C1 segment of cervical spinal cord (tissue), 14 donors: ENCODE measurements around the gene NCOA5.

ENCODE experiments used
- DNase-seq, 14 donors: peaks; one replicate each; lab custom pipeline; 2025; lab: John Stamatoyannopoulos, UW

The NCOA5 gene

DNA sequence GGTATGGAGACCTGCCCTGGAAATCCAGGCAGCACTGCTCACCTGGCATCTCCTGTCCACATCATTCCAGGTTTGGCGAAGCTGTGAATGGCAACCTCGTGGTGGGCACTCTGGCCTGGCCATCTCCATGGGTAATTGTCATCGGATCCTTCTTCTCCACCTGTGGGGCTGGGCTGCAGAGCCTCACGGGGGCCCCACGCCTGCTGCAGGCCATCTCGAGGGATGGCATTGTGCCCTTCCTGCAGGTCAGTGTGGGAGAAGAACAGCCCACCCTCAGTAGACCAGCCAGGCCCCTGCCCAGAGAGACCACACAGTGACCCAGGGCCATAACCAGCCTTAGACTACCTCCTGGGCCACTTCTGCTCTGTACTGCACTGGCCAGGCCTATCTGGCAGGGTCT, 44.9 kb downstream of the NCOA5 start:
- no peak for DNase-seq

DNA sequence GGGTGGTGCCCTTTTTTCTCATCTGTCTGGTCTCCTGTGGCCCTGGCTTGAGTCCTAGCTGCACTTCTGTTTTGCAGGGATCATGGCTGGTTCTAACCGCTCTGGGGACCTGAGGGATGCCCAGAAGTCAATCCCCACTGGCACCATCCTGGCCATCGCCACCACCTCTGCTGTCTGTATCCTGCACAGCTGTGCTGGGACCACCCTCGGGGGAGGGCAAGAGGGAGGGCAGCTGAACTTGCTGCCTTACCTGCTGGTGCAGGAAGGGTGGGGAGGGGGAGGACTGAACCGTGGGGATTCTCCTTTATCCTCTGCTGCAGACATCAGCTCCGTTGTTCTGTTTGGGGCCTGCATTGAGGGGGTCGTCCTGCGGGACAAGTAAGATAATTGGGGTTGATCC, 46.2 kb downstream of the NCOA5 start:
- DNase-seq, result no peak

GRCh38 chr20:46040902-46041535, 48.7 kb downstream of the NCOA5 start:
- DNase-seq, result peak in 2 of 14 donors; percentile 5 to 14

GRCh38 chr20:46037036-46037435, 52.7 kb downstream of the NCOA5 start:
- DNase-seq, result no peak

DNA sequence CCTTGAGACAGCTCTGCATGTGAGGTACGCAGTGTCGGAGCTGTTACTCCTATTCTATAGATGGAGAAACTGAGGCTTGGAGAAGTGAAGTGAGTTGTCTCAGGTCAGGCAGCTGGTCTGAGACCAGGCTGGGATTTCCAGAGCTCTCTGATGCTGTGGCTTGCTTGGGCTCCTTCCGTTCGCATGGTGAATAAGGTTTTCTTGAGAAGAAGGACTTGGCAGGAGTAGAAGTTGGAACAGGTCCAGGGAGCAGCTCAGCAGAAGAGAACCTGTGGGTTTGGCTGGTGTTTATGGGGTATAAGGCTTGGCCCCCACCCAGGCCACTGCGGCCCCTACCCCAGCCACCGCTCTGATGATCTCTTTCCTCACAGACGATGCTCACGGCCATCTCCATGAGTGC, 53.4 kb downstream of the NCOA5 start:
- no peak for DNase-seq

- DNase-seq, result no peak
Observed at GRCh38 chr20:46035713-46036112, 54.0 kb downstream of the NCOA5 start.

DNA sequence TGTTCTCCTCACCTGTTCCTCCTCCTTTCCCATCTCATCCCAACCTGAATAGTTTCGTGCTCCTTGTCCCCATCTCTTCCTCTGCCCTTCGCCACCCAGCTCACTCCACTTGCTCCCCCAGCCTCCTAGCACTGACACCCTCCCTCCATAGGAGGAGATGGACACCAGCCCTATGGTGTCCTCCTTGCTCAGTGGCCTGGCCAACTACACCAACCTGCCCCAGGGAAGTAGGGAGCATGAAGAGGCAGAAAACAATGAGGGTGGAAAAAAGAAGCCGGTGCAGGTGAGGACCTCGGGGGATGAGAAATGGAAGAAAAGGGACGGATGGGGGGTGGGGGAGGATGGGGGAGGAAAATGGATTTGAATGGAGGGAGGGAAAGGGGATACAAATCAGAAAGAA, 54.5 kb downstream of the NCOA5 start:
- DNase-seq, result no peak

GRCh38 chr20:46034039-46034438, 55.7 kb downstream of the NCOA5 start:
- no peak for DNase-seq

DNA sequence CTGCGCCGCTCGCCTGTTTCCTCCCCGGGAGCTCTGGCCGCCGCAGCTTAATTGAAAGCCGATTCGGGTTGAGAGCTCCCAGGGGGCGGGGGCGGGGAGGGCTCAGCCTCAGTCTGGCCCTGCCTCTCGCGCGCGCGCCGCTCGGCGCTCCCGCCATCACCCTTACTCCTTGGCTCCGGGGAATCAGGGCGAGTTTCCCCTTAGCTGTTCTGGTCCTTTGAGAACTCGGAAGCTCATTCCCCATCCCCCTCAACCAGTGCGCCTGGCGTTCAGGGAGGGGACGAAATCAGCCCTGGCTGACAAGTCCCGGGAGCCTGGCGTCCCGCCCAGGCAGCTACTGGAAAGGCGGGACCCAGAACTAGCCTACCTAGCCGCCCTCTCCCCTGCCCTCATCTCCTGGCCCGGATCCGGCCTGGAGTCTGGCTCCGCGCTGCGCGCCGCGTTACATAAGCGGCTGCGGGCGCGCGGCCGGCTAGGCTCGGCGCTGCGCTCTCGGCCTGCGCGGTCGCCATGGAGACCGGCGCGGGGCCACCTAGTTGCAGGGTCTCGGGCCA, 58.0 kb downstream of the NCOA5 start:
- DNase-seq, result peak in 4 of 14 donors; percentile 1 to 83 (median 16)

GRCh38 chr20:46031014-46031569, 58.7 kb downstream of the NCOA5 start:
- peak in 1 of 14 donors; percentile 43 for DNase-seq

- peak in 1 of 14 donors; percentile 49 for DNase-seq
Observed at GRCh38 chr20:46030284-46031013, 59.3 kb downstream of the NCOA5 start.

GRCh38 chr20:46028772-46029371, 60.9 kb downstream of the NCOA5 start, which contains the start of gene SLC12A5:
TSS of gene SLC12A5 (plus strand) at chr20:46029215. CDS start at chr20:46029345, 130 bp downstream.
- peak in 2 of 14 donors; percentile 18 to 82 for DNase-seq

DNA sequence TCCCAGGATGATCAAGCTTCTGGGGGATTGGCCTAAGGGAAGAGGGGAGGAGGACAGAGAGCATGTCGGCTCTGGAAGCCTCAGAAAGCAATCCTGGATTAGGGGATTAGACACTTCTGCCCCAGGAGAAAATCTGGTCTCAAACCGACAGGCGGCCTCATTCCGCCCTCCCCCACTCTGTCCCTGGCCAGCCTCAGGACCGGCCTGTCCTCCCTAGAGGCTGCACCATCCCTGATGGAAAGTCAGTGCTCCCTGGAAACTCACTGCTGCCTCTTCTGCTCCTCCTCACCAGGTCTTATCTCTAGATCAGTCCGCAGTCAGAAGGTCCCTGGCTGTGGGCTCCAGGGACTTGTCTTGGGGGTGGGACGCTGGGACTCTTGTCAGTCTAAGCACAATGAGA, 61.7 kb downstream of the NCOA5 start:
- DNase-seq, result peak in 1 of 14 donors; percentile 55

DNA sequence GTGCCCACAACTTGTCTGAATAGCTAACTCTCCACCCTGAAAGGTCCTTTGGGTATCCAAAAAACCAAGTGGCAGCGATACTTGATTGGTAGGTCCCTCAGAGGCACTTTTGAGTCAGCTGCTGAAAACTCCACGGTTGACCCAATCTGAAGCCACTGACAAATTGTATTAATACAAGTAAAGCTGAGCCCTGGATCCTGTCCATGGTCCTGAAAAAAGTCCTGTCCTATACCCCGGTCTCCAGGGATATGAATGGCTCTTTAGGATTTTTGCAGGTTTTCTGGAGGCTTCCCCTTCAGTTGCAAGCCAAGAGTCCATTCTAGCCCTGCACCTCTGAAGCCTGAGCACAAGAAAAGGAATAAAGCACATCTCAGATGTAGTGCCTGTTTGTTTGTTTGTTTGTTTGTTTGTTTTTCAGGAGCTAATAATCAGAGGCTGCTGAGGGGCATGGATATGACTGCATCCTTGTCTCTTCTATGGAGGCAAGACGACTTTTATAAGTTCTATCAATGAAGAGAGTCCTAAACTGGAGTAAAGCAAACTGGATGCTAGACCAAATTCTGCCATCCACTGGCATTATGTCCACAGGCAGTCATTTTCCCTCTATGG, 62.4 kb downstream of the NCOA5 start:
- DNase-seq, result no peak

DNA sequence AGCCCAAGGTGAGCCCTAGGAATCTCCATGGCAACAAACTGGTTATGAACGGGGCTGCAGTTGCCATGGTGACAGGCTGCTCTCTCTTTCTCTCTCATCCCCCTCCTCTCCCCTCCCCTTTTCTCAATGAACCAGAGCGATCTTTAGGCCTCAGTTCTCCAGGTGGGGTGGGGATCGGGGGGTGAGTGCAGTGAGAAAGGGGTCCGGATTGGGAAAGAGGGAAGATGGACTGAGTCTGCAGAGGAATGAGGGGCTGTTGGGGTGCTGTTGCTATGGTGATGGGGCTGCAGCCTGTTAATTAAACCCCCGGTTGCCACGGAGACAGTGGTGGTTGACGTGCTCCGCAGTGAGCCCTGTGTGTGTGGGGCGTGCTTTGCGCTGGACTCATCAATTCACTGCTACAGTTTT, 64.4 kb downstream of the NCOA5 start:
- DNase-seq, result peak in 1 of 14 donors; percentile 32

DNA sequence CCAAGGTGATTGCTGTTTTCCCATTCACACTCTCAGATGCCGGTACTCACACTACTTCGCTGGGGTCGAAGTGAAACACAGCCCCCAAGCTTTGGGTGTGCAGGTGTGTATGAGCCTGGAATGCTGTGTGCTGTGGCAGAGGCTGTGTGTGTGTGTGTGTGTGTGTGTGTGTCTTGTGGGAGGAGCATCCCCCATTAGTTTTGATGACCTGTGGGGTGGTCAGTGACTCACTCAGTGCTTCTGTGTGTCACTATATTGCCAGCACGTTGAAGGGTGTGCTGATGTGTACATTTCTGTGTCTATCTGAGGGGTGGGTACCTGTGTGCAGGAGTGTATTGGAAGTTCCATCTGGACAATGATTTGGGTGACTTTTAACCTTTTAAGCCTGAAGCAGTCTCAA, 65.8 kb downstream of the NCOA5 start:
- no peak for DNase-seq

DNA sequence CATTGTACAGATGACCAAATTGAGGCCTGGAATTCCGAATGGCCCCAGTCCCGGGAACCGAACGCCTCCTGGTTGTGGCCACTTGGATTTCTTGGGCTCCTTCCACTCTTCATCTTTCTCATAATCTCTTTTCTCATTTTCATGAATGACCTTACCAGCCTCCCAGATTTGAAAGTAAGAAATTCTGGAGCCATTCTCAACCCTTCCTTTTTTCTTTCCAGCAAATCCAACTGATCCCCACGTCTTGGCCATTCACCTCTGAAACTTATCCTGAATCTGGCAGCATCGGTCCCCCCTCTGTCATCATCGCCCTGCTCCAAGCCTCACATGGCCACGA, 66.6 kb downstream of the NCOA5 start:
- no peak for DNase-seq

GRCh38 chr20:46022411-46023147, 67.2 kb downstream of the NCOA5 start:
- DNase-seq, result peak in 10 of 14 donors; percentile 8 to 71 (median 40)

GRCh38 chr20:46021361-46022359, 68.1 kb downstream of the NCOA5 start:
- peak in 9 of 14 donors; percentile 19 to 77 (median 54) for DNase-seq

- DNase-seq, result no peak
Observed at GRCh38 chr20:46020555-46020954, 69.2 kb downstream of the NCOA5 start.
